ENCODE measurements around the gene SPACA6.
"Not testable (repeated sequence)": the region's sequence is repeated elsewhere in the genome, so short reads cannot be mapped to it uniquely, and the experiment has no call there.

SPACA6 gene, protein sequence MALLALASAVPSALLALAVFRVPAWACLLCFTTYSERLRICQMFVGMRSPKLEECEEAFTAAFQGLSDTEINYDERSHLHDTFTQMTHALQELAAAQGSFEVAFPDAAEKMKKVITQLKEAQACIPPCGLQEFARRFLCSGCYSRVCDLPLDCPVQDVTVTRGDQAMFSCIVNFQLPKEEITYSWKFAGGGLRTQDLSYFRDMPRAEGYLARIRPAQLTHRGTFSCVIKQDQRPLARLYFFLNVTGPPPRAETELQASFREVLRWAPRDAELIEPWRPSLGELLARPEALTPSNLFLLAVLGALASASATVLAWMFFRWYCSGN
- 2.0 to 2.4 reads per million in 2 donors for total RNA-seq

DNA sequence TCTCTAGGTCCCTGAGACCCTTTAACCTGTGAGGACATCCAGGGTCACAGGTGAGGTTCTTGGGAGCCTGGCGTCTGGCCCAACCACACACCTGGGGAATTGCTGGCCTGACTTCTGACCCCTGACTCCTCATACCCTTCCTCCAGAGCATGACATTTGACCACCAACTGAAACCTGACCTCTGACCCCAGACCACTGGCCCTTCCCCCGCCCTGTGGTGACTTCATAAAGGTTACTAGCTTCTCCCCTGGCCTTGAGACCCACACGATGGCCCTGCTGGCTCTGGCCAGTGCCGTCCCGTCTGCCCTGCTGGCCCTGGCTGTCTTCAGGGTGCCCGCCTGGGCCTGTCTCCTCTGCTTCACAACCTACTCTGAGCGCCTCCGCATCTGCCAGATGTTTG lies at the start of gene SPACA6:
Gene SPACA6, plus strand, starts transcription at position 71 of the 400 bp plus-strand sequence. Its CDS starts 197 bp downstream, at position 268.
- DNase-seq: no peak

- no peak for DNase-seq
Measured at GRCh38 chr19:51644636-51645271, 48.4 kb upstream of the SPACA6 start.

DNA sequence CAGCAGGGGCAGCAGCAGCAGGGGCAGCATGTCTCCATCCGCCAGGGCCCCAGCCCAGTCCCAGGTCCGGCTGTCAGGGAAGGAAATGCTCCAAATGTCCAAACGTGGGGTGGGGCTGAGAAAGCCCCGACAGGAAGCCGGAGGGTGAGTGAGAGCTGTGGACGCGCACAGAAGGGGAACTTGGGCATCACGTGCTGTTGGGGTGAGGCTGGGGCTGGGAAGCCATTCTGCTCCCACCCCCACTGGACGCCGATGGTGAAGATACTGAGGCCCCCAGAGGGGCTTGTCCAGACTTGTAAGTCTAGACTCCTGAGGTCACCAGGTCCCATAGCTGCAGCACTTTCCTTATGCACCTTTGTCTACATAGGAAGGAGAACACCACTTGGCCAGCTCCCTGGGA lies 46.4 kb upstream of the SPACA6 start, which contains the start of gene SIGLEC14:
Gene SIGLEC14, minus strand, starts transcription at position 96 of the 400 bp plus-strand sequence. Its CDS starts 66 bp downstream, at position 30.
- DNase-seq: not testable (repeated sequence)

DNA sequence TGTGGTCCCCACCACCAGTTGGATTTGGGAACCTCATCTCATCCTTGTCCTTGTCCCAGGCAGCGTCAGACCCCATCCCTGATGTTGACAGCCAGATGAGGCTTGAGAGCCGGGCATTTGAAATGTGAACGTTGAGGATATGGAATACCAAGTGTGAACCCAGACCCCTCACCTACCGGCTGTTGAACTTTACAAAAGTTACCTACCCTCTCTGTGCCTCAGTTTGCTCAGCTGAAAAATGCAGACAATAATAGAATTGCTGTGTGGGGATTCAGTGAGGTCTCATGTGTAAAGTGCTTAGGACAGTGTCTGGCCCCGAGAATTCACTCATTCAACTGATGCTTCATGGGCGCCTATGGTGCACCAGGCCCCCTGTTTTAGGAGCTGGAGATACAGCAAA lies 45.8 kb upstream of the SPACA6 start:
- no peak for DNase-seq

DNA sequence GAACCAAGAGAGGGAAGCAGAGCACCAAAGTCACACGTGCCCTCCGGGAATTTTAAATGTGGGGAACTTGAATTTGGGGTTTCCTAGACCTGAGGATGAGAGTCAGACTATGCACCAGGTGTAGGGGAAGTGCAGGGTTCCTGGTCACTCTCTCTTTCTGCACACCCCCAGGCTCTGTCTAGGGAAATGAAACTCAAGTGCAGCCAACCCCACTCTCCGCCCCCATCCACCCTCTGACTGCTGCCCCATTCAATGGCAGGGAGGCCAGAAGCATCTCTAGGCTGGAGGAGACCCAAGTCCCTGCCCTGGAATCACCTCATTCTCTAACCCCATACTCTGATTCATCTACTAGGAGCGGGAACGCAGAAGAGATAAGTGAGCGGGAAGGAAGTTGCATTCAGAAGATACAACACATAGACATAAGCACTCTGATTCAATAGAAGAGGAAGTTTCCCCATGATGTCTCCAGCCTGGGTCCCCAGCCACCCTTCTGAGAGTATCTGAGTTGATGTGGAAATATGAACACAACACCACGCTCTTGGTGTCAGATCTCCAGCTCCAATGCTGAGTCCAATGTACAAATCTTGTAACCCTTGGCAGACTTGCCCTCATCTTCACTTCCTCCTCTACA lies 41.8 kb upstream of the SPACA6 start:
- DNase-seq: no peak

DNA sequence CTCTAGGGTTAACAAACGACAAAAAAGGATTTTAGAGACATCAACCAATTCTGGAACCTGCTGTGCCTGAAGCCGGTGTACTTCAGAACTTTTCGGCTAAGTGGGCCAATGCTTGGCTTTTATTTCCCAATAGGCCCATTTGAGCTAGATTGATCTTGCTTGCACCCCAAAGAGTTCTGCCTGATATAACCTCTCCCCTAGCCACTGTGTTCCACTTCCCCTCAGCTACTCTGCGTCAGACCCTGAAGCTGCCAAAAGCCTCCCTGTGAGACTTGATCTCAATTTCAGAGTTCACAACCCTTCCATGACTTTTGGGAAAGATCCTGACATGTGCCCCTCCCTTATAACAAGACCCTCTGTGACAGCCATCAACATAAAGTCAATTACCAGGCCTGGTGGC lies 40.9 kb upstream of the SPACA6 start:
- DNase-seq: no peak

- DNase-seq: no peak
Measured at GRCh38 chr19:51653162-51653561, 40.0 kb upstream of the SPACA6 start.

DNA sequence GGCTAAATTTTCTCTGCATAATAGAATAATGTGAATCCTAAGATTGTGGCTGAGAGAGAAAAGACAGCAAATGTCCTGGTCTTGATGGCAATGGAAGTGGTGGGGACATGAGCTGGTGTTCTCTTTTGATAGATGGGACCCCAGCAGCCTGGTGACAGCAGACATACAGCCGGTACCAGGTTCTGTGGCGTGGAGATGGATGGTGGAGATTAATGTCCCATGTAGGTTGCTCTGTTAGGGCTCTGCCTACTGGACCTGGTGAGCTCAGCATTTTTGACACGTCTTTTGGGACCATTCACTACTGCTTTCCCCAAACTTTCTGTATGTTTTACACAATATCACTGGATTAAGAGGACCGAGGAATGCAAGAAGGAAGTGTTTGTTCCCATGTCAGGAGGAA lies 38.3 kb upstream of the SPACA6 start:
- DNase-seq: no peak

- no peak for DNase-seq
Measured at GRCh38 chr19:51660975-51661600, 32.0 kb upstream of the SPACA6 start.

- no peak for DNase-seq
Measured at GRCh38 chr19:51663650-51664049, 29.5 kb upstream of the SPACA6 start.

- no peak for DNase-seq
Measured at GRCh38 chr19:51664131-51664530, 29.0 kb upstream of the SPACA6 start.

DNA sequence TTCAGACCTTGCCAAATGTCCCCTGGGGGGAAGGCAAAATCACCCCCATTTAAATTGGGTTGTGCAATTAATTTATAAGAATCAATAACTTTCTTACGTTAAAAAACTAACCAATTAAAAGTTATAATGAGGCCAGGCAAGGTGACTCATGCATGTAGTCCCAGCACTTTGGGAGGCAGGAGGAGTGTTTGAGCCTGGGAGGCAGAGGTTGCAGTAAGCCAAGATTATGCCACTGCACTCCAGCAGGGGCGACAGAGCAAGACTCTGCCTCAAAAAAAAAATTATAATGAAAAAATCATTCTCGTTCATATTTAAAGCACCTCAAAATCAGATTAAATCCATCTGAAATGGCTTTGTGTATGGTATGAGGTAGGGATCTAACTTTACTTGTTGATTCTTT lies 28.1 kb upstream of the SPACA6 start:
- DNase-seq: no peak

DNA sequence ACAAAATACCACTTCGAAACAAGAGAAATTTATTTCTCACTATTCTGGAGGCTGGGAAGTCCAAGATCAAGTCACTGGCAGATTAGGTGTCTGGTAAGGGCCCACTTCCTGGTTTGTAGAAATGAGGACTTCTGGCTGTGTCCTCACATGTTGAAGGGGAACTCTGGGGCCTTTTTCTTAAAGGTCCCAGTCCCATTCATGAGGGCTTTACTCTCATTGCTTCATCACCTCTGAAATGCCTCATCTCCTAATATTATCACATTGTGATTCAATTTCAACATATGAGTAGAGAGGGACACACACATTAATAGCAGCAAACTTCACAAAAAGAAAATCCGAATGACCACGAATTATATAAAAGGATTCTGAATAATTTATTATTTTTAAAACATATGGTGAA lies 24.9 kb upstream of the SPACA6 start:
- DNase-seq: no peak

DNA sequence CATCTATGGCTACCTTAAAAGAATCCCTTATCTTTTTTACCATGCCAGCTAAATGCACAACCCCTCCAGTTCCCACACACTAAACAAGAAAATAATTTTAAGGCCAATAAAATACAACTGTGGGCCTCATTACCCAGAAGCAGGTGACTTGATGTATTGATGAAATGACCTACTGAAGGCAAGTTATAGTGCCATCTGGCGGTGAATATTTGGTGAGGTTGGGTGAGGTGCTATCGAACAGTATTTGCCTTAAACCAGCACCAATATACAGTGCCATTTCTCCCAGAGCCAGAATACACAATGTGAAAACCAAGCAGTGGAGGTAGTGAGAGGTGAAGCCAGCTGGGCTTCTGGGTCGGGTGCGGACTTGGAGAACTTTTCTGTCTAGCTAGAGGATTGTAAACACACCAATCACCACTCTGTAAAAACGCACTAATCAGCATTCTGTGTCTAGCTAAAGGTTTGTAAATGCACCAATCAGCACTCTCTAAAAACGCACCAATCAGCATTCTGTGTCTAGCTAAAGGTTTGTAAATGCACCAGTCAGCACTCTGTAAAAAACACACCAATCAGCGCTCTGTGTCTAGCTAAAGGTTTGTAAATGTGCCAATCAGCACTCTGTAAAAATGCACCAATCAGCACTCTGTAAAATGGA lies 17.1 kb upstream of the SPACA6 start:
- DNase-seq: not testable (repeated sequence)

DNA sequence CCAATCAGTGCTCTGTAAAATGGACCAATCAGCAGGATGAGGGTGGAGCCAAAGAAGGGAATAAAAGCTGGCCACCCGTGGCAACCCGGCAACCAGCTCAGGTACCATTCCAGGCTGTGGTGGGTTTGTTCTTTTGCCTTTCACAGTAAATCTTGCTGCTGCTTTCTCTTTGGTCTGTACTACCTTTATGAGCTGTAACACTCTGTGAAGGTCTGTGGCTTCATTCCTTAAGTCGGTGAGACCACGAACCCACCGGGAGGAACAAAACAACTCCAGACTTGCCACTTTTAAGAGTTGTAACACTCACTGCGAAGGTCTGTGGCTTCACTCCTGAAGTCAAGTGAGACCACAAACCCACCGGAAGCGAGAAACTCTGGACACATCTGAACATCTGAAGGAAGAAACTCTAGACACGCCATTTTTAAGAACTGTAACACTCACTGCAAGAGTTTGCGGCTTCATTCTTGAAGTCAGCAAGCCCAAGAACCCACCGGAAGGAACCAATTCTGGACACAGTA lies 16.5 kb upstream of the SPACA6 start:
- DNase-seq: no peak

DNA sequence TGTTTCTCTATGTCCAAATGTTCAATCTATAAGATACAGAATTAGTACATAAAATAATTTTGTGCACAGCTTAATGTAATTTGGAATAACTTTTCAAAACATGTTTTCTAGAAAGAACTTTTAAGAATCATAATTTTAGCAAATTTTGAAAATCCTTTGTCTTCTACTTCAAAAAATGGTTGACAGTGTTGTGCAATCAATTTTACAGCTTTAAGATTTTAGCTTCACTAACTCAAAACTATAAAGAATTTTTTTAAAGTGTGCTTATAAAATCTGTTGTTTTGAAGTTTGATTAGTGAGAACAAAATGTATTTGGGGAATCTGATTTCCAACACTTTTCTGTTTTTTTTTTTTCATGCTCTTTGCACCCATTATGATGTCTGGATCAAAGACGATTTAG lies 12.7 kb upstream of the SPACA6 start:
- no peak for DNase-seq

GRCh38 chr19:51681286-51681941 lies 11.7 kb upstream of the SPACA6 start:
- DNase-seq: no peak

DNA sequence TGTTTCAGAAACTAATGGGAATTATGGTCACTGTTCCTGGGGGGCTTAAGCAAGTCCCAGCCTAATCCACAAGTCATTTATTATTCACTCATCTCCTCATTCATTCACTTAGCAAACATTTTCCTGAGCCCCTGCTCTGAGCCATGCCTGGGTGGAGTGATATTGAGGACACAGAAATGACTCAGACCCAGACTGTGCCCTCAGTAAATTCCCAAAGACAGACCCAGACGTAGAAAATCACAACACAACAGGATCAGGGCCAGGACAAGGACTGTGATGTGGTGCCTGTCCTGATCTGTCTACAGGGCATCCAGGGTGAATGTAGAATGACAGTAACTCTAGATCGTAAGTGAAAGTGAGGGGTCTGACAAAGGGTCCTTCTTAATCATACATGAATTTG lies 7.0 kb upstream of the SPACA6 start:
- no peak for DNase-seq

GRCh38 chr19:51687791-51688670 lies 5.1 kb upstream of the SPACA6 start:
- no peak for DNase-seq

DNA sequence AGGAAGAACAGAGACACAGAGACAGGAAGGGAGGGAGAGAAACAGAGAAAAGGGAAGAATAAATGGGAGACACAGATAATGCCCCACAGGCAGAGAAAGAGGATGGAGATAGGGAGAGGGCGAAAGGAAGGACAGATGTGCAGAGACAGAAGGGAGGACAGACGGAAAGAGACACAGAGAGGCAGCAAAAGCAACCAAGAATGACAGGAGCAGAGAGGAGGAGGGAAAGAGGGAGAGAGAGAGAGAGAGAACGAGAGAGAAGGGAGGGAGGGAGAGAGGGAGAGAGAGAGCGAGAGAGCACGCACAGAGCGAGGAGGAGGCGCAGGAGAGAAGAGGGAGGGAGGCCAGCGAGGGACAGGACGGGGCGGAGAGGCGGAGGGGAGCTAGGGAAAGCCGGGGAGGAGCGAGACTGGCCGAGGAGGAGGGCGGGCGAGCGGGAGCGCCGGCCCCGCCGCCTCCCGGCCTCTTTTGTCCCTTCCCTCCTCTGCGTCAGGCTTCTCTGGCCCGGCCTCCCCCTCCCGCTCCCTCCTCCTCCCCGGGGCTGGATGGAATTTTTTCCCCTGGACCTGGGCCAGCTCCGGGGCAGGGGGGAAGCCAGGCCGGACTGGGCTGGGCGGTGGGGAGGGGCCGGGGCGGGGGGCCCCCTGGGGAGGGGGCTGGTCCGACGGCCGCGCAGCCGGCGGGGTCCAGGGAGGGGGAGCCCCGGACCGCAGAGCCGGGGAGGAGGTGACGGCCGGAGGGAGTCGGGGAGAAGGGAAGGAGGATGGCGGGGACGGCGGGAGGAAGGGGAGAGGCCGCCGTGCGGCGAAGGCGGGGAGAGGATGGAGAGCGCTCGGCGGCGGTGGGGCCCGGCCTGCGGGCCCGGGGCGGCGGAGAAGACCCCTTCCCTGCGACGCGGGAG lies 4.2 kb upstream of the SPACA6 start:
- no peak for DNase-seq

Measured in activated gamma-delta T cell (primary cell).